Urothelium cell line (cell line): Measurements from ENCODE around the gene CALM3.
"Not testable (repeated sequence)": the region's sequence is repeated elsewhere in the genome, so short reads cannot be mapped to it uniquely, and the experiment has no call there.

Source experiments
- DNase-seq: peaks from one replicate; pipeline ENCODE4 v3.0.0; 2011; ENCODE audit warnings: low spot score, mixed read lengths
- FAIRE-seq: peaks from 2 replicates; lab custom pipeline; 2011; peaks lifted over from hg19 to GRCh38; lab: Jason Lieb, UNC

The CALM3 gene

GRCh38 chr19:46613525-46613924, 12.4 kb downstream of the CALM3 start:
- DNase-seq, result no peak

GRCh38 chr19:46614114-46614722, 13.1 kb downstream of the CALM3 start:
- FAIRE-seq (no peak), DNase-seq (peak; percentile 84)

More at GRCh38 chr19:46613525-46613924, 12.4 kb downstream of the CALM3 start:
- FAIRE-seq, result no peak

- no peak for FAIRE-seq
Measured at GRCh38 chr19:46615966-46616365, 14.8 kb downstream of the CALM3 start.

GRCh38 chr19:46616631-46617322, 15.6 kb downstream of the CALM3 start:
- peak; percentile 82 for DNase-seq
- FAIRE-seq, result no peak

More at GRCh38 chr19:46615966-46616365, 14.8 kb downstream of the CALM3 start:
- no peak for DNase-seq

GRCh38 chr19:46617601-46618000, 16.5 kb downstream of the CALM3 start:
- FAIRE-seq (no peak), DNase-seq (no peak)

GRCh38 chr19:46618670-46619231, 17.6 kb downstream of the CALM3 start:
- FAIRE-seq, result no peak
- no peak for DNase-seq

- DNase-seq (no peak), FAIRE-seq (no peak)
Measured at GRCh38 chr19:46620267-46620666, 19.1 kb downstream of the CALM3 start.

- DNase-seq, result no peak
- no peak for FAIRE-seq
Measured at GRCh38 chr19:46620716-46621115, 19.6 kb downstream of the CALM3 start.

GRCh38 chr19:46621191-46622117, 20.3 kb downstream of the CALM3 start:
- no peak for DNase-seq
- FAIRE-seq, result no peak

- FAIRE-seq (no peak), DNase-seq (no peak)
Measured at GRCh38 chr19:46622118-46622446, 21.0 kb downstream of the CALM3 start.

GRCh38 chr19:46623915-46624502, 22.9 kb downstream of the CALM3 start:
- DNase-seq (no peak), FAIRE-seq (no peak)

GRCh38 chr19:46624958-46625661, 24.0 kb downstream of the CALM3 start, which contains the start of gene PTGIR:
Gene PTGIR, minus strand, starts transcription at chr19:46625089. Its CDS starts 864 bp downstream, at chr19:46624225.
- FAIRE-seq, result no peak
- DNase-seq, result peak; percentile 63

- no peak for DNase-seq
Measured at GRCh38 chr19:46625731-46626130, 24.6 kb downstream of the CALM3 start.

GRCh38 chr19:46626446-46626845, 25.3 kb downstream of the CALM3 start:
- DNase-seq, result no peak
- FAIRE-seq, result no peak

More at GRCh38 chr19:46625731-46626130, 24.6 kb downstream of the CALM3 start:
- no peak for FAIRE-seq

- DNase-seq, FAIRE-seq: not testable (repeated sequence)
Measured at GRCh38 chr19:46628970-46629369, 27.8 kb downstream of the CALM3 start.

GRCh38 chr19:46629546-46630025, 28.5 kb downstream of the CALM3 start:
- DNase-seq (no peak), FAIRE-seq (no peak)

- FAIRE-seq (no peak), DNase-seq (no peak)
Measured at GRCh38 chr19:46630586-46631205, 29.6 kb downstream of the CALM3 start.

GRCh38 chr19:46631481-46631880, 30.4 kb downstream of the CALM3 start:
- DNase-seq (no peak), FAIRE-seq (no peak)

- DNase-seq, result no peak
- no peak for FAIRE-seq
Measured at GRCh38 chr19:46633130-46633529, 32.0 kb downstream of the CALM3 start.
